ENCODE measurements around the gene FUT6. TPM values are rescaled to one million over a fixed set of nuclear protein-coding genes. Genes with fewer than 3 reads are reported as not detected.
"Not testable (repeated sequence)": the region's sequence is repeated elsewhere in the genome, so short reads cannot be mapped to it uniquely, and the experiment has no call there.

FUT6 gene
- total RNA-seq, 1 donor from 2014 or later = 1.1 TPM

DNA sequence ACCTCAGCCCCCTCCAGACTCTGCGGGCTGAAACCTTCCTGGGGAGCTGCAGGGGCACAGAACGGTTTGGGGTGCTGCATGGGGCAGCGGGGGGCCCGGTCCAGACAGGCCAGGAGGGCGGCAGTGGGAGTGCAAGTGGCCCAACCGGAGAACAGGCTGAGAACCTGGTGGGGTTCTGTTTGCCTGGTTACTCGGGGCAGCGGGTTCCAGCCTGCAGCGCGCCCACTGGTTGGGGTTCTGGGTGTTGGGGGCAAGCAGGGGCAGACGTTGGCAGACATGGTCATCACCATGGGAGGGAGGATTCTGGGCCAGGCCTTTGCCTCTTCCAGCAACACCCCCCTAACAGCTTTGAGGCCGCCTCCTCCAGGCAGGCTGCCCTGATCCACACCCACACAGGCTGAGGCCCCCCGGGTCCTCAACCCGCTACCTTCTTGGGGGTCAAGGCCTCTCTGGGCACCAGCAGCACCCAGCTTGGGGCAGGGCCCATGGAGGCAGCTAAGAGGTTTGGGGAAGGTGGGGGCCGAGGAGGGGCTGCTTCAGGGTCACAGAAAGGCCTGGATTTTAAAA lies 54.8 kb downstream of the FUT6 start, which contains the start of gene PRR22:
TSS of gene PRR22 (minus strand) at position 166 of the 567 bp plus-strand sequence. CDS start at position 80, 86 bp downstream.
- Histone ChIP-seq H3K27me3 (ENCODE audit: low read depth) (no peaks in the 10 kb centered on the region), H3K4me3 (no peak within 1 kb of the TSS), H3K9me3 (no peaks in the 10 kb centered on the region), H3K27ac (no peak within 1 kb of the TSS), H3K4me1 (peaks cover 2% of the 10 kb centered on the region), H3K36me3 (peaks cover 61% of the 10 kb centered on the region)
- no peak for DNase-seq
- intact Hi-C loops (cut with DNase I) = no loop called here
- TF ChIP-seq, protein P1, sequence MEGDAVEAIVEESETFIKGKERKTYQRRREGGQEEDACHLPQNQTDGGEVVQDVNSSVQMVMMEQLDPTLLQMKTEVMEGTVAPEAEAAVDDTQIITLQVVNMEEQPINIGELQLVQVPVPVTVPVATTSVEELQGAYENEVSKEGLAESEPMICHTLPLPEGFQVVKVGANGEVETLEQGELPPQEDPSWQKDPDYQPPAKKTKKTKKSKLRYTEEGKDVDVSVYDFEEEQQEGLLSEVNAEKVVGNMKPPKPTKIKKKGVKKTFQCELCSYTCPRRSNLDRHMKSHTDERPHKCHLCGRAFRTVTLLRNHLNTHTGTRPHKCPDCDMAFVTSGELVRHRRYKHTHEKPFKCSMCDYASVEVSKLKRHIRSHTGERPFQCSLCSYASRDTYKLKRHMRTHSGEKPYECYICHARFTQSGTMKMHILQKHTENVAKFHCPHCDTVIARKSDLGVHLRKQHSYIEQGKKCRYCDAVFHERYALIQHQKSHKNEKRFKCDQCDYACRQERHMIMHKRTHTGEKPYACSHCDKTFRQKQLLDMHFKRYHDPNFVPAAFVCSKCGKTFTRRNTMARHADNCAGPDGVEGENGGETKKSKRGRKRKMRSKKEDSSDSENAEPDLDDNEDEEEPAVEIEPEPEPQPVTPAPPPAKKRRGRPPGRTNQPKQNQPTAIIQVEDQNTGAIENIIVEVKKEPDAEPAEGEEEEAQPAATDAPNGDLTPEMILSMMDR (IDR thresholded peaks at IDR 0.05) = no peak
- no peak for ATAC-seq

DNA sequence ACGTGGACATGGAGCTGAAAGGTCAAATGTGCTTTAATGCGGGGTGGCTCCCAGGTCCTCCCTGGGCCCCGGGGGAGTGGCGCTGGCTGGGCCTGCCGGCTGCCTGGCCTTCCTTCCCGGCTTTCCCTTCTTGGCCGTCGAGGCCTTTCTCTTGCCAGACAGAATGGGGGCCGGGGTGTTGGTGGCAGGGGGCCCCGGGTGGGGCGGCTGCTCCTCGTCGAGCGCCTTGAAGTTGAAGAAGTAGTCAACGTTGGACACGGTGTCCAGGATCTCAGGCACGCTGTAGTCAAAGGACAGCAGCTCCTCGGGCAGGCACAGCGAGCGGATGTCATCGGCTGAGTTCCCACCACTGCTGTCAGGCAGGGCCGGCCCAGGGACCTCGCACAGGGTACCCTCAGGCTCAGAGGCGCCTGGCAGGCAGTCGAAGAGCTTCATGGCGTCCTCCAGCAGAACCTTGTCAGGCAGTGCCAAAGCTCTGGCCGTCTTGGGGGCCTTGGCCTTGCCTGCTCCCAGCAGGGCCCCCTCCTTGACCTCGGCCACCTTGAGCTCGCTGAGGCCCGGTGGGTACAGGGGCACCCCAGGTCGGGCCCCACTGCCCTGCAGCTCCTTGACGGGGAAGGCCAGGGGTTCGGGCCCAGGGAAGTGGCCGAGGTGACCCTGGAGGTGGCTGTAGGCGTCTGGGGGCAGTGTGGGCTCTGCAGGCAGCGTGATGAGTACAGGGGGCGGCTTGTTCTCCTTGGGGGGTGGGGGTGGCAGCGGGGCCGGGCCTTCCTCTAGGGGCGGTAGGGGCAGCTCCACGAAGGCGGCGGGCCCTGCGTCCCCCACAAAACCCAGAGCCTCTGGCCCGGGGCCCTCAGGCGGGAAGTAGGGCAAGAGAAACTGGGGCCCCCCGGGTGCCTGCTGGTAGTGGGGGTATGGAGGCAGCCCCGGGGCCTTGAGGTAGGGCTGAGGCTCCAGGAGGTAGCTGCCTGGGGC lies 56.3 kb downstream of the FUT6 start:
- DNase-seq = no peak
- H3K4me1 ChIP-seq = no peaks in the 10 kb centered on the region
- H3K9me3 ChIP-seq = no peaks in the 10 kb centered on the region
- TF ChIP-seq, protein P1 (IDR thresholded peaks at IDR 0.05) = no peak
- no peak overlapping the region for H3K4me3 ChIP-seq
- peaks cover 47% of the 10 kb centered on the region for H3K36me3 ChIP-seq
- H3K27ac ChIP-seq = no peak overlapping the region
- intact Hi-C loops (cut with DNase I) = no loop called here
- no peaks in the 10 kb centered on the region for H3K27me3 ChIP-seq (ENCODE audit: low read depth)
- no peak for ATAC-seq

DNA sequence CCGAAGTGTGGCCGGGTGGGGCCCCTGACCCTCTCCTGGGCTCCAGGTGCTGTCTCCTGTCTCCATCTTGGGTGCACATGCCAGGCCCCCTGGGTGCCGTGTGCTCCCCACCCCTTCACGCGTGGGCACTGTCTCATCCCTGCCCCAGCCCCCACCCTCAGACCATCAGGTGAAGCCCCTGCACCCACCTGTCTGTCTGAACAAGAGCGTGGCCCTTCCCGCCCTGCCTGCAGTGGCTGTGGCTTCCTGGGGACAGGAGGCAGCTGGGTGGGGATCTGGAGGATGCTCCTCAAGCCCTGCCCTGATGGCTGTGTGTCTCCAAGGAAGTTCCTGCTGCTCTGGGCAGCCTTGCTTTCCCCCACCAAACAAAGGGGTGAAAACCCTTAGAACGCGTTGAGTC lies 57.2 kb downstream of the FUT6 start:
- peaks cover 38% of the 10 kb centered on the region for H3K36me3 ChIP-seq
- no peak overlapping the region for H3K4me3 ChIP-seq
- H3K27ac ChIP-seq = no peak overlapping the region
- intact Hi-C loops (cut with DNase I) = no loop called here
- TF ChIP-seq, protein P1 (IDR thresholded peaks at IDR 0.05) = no peak
- no peaks in the 10 kb centered on the region for H3K9me3 ChIP-seq
- H3K4me1 ChIP-seq = no peaks in the 10 kb centered on the region
- no peaks in the 10 kb centered on the region for H3K27me3 ChIP-seq (ENCODE audit: low read depth)
- ATAC-seq (no peak), DNase-seq (no peak)

DNA sequence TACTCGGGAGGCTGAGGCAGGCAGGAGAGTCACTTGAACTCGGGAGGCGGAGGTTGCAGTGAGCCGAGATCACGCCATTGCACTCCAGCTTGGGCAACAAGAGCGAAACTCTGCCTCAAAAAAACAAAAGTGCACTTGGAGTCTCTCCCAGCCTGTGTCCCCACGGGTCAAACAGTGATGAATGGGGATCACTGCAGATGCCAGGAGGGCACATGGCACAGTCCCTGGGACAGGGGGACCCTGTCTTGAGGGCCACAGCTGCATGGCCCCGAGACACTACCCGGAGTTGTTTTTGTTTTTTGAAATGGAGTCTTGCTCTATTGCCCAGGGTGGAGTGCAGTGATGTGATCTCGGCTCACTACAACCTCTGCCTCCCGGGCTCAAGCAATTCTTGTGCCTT lies 58.6 kb downstream of the FUT6 start:
- H3K9me3 ChIP-seq; H3K4me1 ChIP-seq; ATAC-seq; H3K27me3 ChIP-seq (ENCODE audit: low read depth); DNase-seq; H3K4me3 ChIP-seq; intact Hi-C loops (cut with DNase I); H3K27ac ChIP-seq: not testable (repeated sequence)
- peaks cover 24% of the 10 kb centered on the region for H3K36me3 ChIP-seq

Other genes starting within 250 kb of the FUT6 start
- gene SAFB2, start 216.9 kb downstream of the FUT6 start, total RNA-seq = 81.8 TPM
- 87.1 TPM for gene SAFB, start 216.6 kb downstream of the FUT6 start, total RNA-seq
- 42.7 TPM for gene MICOS13, start 159.2 kb downstream of the FUT6 start, total RNA-seq
- 8.6 TPM for gene HSD11B1L, start 158.7 kb downstream of the FUT6 start, total RNA-seq
- 566 TPM for gene RPL36, start 149.4 kb downstream of the FUT6 start, total RNA-seq
- 65.3 TPM for gene LONP1, start 119.6 kb downstream of the FUT6 start, total RNA-seq
- 6.4 TPM for gene CATSPERD, start 119.1 kb downstream of the FUT6 start, total RNA-seq
- gene PRR22, start 55.0 kb downstream of the FUT6 start, total RNA-seq = 2.7 TPM
- 24.3 TPM for gene DUS3L, start 48.5 kb downstream of the FUT6 start, total RNA-seq
- gene NRTN, start 34.6 kb downstream of the FUT6 start, total RNA-seq = 2.7 TPM
- 11.3 TPM for gene FUT3, start 11.7 kb upstream of the FUT6 start, total RNA-seq
- gene FUT5, start 30.8 kb upstream of the FUT6 start, total RNA-seq = not detected
- gene NDUFA11, start 64.1 kb upstream of the FUT6 start, total RNA-seq = 150 TPM
- gene VMAC, start 65.2 kb upstream of the FUT6 start, total RNA-seq = 8.1 TPM
- 76.7 TPM for gene CAPS, start 74.6 kb upstream of the FUT6 start, total RNA-seq
- gene RANBP3, start 138.4 kb upstream of the FUT6 start, total RNA-seq = 70.8 TPM

Data from lower lobe of right lung (tissue), 2 donors.